Uterus (tissue), 4 donors: ENCODE data around the gene ING3. TPM values are rescaled to one million over a fixed set of nuclear protein-coding genes. Genes with fewer than 3 reads are reported as not detected.

Source experiments
- DNase-seq, 2 donors: peaks; one replicate each; pipeline ENCODE4 v3.0.0-alpha.2; 2019 to 2020
- H3K27ac ChIP-seq, 2 donors: fragments of 200-600 bp; sonication (generic); 1 replicate in 1 of 2; 2 replicates in 1 of 2; pipeline ENCODE4 v1.5.1; 2016 to 2018
- H3K27me3 ChIP-seq, 2 donors: fragments of 200-600 bp; sonication (generic); one replicate each; pipeline ENCODE4 v1.5.1; 2018 to 2019; ENCODE audit warnings: control low read depth in 1 of 2
- H3K36me3 ChIP-seq, 2 donors: fragments of 200-600 bp; sonication (generic); one replicate each; pipeline ENCODE4 v1.5.1; 2019; ENCODE audit warnings: control low read depth in 1 of 2
- H3K4me1 ChIP-seq, 2 donors: fragments of 200-600 bp; sonication (generic); one replicate each; pipeline ENCODE4 v1.5.1; 2018 to 2019; ENCODE audit warnings: control low read depth in 1 of 2
- H3K4me3 ChIP-seq, 2 donors: fragments of 200-600 bp; sonication (generic); 1 replicate in 1 of 2; 2 replicates in 1 of 2; pipeline ENCODE4 v1.5.1; 2018 to 2019; ENCODE audit warnings: mild to moderate bottlenecking in 1 of 2
- H3K9me3 ChIP-seq, 2 donors: fragments of 200-600 bp; sonication (generic); one replicate each; pipeline ENCODE4 v1.5.1; 2019; ENCODE audit warnings: control low read depth in 1 of 2
- POLR2A ChIP-seq, 2 donors: fragments of 450-650 bp; IDR thresholded peaks; one replicate each; pipeline ENCODE4 v1.6.1; 2016; ENCODE audit warnings: antibody characterized with exemption in 2 of 2, mild to moderate bottlenecking in 1 of 2, moderate library complexity in 1 of 2
- intact Hi-C: fragments of 100-400 bp; cut with DNase I; formaldehyde crosslinking; loops from one replicate; pipeline ENCODE4 v1.15.1; 2023; ENCODE audit warnings: low total_unique reads
- total RNA-seq, 4 donors: library from RNA; depleted of rRNA in 3 of 4; stranded (reverse); fragments of >200 nt in 3 of 4; gene quantifications; one replicate each; pipeline versions ENCODE4 v1.1.0 to v1.2.4, GENCODE V29; 2014 to 2023
- TF ChIP-seq, protein P1 (sequence below), 4 experiments: fragments of 200-600 bp in 2 of 4; fragments of 450-650 bp in 2 of 4; sonication (generic) in 2 of 4; IDR thresholded peaks; one replicate each; pipeline ENCODE4 v1.5.1; 2016 to 2019; ENCODE audit warnings: antibody characterized with exemption in 4 of 4, mild to moderate bottlenecking in 2 of 4, moderate library complexity in 1 of 4
- donor health status: DM: yes; HTN: yes; CAD: no.

Gene ING3
- total RNA-seq, 4 donors from 2014 or later = 16.4 to 37.7 (median 21.3) TPM

DNA sequence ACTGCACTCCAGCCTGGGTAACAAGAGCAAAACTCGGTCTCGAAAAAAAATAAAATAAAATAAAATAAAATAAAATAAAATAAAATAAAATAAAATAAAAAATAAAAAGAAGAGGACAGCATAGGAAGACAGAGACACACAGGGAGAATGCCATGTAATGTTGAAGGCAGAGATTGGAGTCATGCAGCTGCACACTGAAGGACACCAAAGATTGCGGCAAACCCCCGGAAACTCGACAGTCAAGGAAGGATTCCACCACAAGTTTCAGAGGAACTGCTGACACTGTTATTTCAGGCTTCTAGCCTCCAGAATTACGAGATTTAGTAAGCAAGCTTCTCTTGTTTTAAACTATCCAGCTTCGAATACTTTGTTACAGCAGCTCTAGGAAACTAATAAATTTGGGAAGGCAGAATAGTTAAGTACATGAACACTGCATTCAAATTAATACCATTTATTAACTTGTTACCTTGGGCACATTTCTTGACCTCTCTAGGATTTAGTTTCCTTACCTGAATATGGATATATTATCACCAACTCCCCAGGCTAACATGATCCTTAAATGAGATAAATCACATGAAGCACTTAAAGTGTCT, 47.4 kb downstream of the ING3 start:
- H3K4me3 ChIP-seq = no peak overlapping the region
- TF ChIP-seq POLR2A (IDR thresholded peaks at IDR 0.05) = no peak
- TF ChIP-seq, protein P1, sequence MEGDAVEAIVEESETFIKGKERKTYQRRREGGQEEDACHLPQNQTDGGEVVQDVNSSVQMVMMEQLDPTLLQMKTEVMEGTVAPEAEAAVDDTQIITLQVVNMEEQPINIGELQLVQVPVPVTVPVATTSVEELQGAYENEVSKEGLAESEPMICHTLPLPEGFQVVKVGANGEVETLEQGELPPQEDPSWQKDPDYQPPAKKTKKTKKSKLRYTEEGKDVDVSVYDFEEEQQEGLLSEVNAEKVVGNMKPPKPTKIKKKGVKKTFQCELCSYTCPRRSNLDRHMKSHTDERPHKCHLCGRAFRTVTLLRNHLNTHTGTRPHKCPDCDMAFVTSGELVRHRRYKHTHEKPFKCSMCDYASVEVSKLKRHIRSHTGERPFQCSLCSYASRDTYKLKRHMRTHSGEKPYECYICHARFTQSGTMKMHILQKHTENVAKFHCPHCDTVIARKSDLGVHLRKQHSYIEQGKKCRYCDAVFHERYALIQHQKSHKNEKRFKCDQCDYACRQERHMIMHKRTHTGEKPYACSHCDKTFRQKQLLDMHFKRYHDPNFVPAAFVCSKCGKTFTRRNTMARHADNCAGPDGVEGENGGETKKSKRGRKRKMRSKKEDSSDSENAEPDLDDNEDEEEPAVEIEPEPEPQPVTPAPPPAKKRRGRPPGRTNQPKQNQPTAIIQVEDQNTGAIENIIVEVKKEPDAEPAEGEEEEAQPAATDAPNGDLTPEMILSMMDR (IDR thresholded peaks at IDR 0.05) = no peak
- H3K27me3 ChIP-seq = no peaks in the 10 kb centered on the region
- H3K9me3 ChIP-seq = no peaks in the 10 kb centered on the region
- peaks cover 0 to 21% of the 10 kb centered on the region in 2 donors for H3K4me1 ChIP-seq
- H3K27ac ChIP-seq = peak overlapping the region; percentile 81 to 92
- peak in 1 of 2 donors; percentile 31 for DNase-seq
- intact Hi-C loops = no loop called here
- H3K36me3 ChIP-seq = no peaks in the 10 kb centered on the region

DNA sequence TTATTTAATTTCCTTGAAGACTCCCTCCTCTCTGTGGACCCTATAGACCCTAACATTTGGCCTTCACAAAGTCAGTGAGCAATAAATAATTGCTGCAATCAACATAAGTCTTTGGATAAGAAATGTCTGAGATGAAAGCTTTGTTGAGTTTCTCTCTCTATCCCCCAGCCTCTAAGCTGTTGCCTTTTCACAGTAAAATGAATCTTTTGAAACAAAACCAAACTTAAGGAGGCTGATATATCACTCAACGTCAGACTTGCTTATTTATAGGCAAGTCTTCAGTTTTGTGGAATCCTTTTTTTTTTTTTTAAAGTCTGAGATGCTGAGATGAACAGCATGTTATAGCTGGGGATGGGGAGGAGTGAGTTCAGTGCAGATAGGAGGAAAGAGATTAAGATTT, 47.9 kb downstream of the ING3 start:
- Histone ChIP-seq H3K27ac (peak overlapping the region; percentile 81 to 92), H3K36me3 (no peaks in the 10 kb centered on the region), H3K4me1 (peaks cover 0 to 19% of the 10 kb centered on the region in 2 donors), H3K9me3 (no peaks in the 10 kb centered on the region), H3K4me3 (peak overlapping the region in 1 of 2 donors; percentile 8), H3K27me3 (no peaks in the 10 kb centered on the region)
- intact Hi-C loops = no loop called here
- no peak for TF ChIP-seq POLR2A (IDR thresholded peaks at IDR 0.05)
- TF ChIP-seq, protein P1 (IDR thresholded peaks at IDR 0.05) = no peak
- no peak for DNase-seq

DNA sequence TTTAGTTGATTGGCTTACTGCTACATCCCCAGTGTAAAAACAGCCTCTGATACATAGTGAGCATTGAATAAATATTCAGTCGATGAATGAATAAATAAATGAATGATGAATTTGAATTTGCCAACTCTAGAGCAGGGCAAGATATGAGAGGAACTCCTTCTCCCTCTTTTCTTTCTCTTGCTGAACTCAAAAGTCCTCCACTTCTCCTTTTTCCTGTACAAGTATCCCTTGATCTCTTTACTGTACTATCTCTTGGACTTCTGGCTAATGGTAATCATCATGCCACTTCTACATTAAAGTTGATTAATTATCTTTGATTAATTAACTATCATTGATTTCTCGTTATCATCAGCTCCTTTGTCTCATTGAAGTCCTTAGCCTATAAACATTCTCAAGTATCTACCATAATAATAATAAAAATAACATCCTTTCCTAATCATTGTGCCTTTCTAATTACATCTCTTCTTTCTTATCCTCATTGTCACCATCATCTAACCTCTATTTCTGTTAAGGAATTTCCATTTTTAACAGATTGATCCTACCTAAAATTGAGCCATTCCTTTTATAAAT, 48.5 kb downstream of the ING3 start:
- DNase-seq = no peak
- TF ChIP-seq, protein P1 (IDR thresholded peaks at IDR 0.05) = no peak
- no peak for TF ChIP-seq POLR2A (IDR thresholded peaks at IDR 0.05)
- Histone ChIP-seq H3K9me3 (no peaks in the 10 kb centered on the region), H3K27ac (peak overlapping the region; percentile 81 to 92), H3K36me3 (no peaks in the 10 kb centered on the region), H3K27me3 (no peaks in the 10 kb centered on the region), H3K4me1 (peaks cover 0 to 14% of the 10 kb centered on the region in 2 donors), H3K4me3 (no peak overlapping the region)
- intact Hi-C loops = no loop called here

DNA sequence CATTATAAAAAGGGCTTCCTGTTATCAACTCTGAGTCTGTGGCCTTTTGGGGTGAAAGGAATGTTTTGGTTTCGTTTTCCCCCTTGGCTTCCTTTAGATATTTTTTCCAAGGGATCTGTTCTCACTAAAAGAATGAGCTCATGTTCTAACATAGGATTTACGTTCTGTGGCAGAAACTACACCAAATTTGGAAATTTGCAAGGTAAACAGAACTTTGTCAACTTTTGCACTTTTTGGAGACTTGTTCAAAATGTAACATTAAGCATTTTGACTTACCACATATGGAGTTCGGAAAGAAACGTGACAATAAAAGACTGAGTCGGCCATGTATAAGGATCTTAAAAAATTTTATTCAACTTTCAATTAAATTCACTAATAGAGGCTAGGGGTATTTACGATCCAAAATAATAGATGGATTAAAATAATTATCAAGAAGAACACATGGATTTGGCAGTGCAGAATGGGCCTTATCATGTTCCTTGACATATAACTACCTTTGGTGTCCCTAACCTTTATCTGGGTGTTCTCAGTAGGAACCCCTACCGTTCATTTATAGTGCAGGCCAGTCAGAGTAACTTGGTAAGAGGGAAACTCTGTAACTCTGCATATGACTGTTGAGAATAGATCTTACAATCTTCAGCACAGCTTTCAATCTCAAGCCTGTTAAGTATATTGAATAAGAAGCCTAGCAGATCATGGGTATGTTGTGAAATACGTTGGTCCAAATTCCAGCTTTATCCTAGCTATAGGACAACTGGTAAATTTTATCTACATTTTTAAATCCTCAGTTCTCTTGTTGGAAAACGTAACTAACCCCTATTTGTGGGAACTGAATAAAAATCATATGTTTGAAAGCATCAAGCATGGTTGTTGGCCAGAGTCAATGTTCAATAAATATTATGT, 49.8 kb downstream of the ING3 start:
- H3K27me3 ChIP-seq = no peaks in the 10 kb centered on the region
- H3K4me1 ChIP-seq = peaks cover 0 to 13% of the 10 kb centered on the region in 2 donors
- intact Hi-C loops = no loop called here
- TF ChIP-seq, protein P1 (IDR thresholded peaks at IDR 0.05) = no peak
- TF ChIP-seq POLR2A (IDR thresholded peaks at IDR 0.05) = no peak
- DNase-seq = no peak
- no peaks in the 10 kb centered on the region for H3K36me3 ChIP-seq
- H3K27ac ChIP-seq = peak overlapping the region; percentile 81 to 92
- peak overlapping the region; percentile 8 to 9 for H3K4me3 ChIP-seq
- H3K9me3 ChIP-seq = no peaks in the 10 kb centered on the region
